Stimulated activated naive CD4-positive, alpha-beta T cell treated with Interleukin-2 at 50 U/mL for 16 hours (primary cell): ENCODE measurements around the gene S100A7.
"Not testable (repeated sequence)": the region's sequence is repeated elsewhere in the genome, so short reads cannot be mapped to it uniquely, and the experiment has no call there.

Experiments
- DNase-seq: peaks from one replicate; lab custom pipeline; 2025; lab: John Stamatoyannopoulos, UW

The S100A7 gene

GRCh38 chr1:153476491-153477093 is 16.1 kb upstream of the S100A7 start:
- no peak for DNase-seq

DNA sequence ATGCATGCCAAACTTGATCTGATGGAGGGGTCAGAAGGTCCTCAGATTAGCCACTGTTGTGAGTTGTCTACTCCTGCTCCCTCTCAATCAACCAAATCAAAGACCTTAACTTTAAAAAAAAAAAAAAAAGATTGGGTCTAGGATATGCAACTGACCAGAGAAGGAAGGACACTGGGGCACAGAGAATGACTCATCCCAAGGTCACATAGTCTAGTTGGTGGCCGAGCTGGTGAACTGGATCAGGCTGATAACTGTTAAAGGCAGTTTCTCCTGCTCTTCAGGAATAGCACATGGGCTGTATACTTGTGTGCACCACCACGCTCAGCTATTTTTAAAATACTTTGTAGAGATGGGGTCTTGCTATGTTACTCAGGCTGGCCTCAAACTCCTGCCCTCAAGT is 14.8 kb upstream of the S100A7 start:
- no peak for DNase-seq

DNA sequence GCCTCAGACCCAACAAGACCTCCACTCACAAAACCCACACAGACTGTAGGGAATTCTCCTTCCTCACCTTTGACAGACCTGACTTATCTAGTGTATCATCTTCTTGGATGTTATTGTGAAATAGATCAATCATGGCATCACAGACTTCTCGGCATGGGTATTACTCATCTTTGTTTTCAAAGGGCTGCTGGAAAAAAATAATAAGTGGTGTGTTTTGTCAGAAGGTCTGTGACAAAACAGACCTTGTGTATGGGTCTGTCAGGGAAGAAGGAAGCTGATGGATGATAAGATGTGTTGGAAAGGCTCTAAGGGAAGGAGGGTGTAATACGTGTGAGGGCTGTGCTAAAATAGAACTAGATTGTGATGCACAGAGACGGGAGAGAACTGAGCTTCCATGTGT is 13.9 kb upstream of the S100A7 start:
- no peak for DNase-seq

DNA sequence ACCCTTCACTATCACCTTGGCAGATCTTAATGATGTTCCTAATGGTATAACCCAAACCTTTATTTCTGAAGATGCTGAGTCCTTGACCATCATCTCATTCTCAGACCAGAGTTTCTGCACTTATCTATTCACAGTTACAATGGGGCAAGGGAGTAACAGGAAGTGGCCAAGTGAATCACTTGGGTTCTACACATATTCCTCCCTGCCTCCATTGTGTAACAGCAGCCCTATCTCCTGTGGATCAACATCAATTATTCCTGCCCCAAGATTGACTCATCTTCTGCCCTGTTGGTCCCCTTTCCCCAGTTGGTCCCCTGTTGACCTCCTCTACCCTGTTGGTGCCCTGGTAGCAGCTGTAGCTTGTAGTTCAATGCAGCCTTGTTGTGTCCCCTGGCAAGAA is 10.3 kb upstream of the S100A7 start:
- no peak for DNase-seq

DNA sequence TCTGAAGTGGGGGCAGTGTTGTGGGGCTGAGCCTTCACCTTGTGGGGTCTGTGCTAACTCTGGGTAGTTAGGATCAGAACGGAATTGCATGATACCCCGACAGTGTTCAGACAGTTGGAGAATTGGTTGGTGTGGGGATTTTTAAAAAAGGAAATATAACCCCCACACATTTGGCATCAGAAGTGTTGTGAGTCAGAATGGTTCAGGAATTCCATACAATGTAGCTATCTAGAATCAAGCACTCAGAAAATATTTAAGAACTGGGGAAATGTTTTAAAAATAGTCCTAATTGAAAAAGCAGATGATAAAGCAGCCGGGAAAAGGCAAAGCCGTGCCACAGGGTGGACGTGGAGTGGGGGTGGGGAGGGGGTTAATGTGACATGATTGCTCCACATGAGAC is 6.5 kb upstream of the S100A7 start:
- no peak for DNase-seq

DNA sequence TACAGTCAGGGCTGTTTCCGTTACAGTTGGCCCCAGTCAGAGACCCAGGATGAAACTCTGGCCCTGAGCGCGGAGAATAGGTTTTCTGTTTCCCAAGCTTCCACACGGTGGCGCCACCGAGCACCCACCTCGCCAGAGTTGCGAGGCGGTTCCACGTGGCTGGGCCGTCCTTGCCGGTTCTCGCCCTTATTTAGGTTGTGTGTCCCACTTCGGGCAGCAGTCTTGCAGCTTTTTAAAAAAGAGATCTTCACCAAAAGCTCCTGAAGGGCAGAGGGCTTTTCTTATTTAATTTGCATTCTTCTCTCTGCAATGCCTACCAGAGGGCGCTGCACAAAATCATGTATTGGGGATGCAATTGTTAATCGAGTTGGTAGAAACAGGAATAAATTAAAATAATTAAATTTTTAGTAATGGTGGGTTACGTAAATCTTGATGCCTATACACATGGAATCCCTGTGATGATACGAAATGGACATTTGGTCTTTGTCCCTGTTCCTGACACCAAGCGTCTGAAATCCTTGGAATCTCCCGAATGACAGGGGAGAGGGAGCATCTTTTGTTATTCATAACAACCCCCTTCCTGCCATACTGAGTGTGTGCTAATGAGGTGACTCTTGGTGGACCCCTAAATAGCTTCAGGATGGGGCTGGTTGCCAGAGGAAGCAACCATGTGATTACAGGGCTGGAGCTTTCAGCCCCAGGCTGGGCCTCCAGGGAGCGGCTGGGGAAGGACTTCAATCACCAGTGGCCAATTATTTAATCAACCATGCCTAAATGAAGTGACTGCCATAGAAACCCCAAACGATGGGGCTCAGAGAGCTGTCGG is 5.6 kb upstream of the S100A7 start:
- DNase-seq: peak; percentile 43

- not testable (repeated sequence) for DNase-seq
Observed at GRCh38 chr1:153462741-153463140, 2.3 kb upstream of the S100A7 start.

DNA sequence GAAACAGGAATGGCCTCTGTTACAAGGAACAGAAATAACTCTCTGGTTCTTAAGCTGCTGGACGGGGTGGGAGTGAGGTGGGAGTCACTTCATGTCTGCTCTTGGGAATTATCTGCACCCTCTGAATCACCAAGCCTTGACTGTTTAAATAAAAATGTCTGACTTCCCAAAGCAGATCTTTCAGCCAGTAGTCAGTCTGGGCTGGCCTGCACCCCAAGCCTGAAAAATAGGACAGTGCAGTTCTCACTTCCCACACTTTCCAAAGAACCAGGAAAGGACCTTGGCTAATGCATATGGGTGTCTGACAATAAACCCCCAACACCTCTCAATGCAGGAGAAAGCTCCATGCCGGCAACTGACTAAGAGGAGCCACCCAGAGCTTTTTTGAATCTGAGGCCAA is 796 bp downstream of the S100A7 start:
- no peak for DNase-seq

DNA sequence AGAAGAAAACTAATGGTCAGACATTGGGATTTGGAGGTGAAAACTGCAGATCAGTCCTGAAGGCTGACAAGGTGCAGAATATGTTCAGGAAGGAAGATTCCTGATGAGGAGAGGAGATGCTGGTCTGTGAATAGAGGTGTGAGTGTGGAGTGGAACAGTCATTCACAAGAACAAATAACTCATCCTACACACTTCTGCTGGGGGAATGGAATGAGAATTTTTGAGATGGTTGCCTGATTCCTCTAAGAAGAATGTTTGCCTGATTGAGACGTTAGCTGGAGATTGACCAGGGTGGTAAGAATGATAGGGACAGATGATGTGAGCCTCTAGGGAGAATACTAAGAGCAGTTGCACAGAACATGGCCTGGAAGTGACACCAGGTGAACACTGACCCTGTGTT is 4.1 kb downstream of the S100A7 start:
- no peak for DNase-seq

- not testable (repeated sequence) for DNase-seq
Observed at GRCh38 chr1:153448851-153449250, 11.6 kb downstream of the S100A7 start.

DNA sequence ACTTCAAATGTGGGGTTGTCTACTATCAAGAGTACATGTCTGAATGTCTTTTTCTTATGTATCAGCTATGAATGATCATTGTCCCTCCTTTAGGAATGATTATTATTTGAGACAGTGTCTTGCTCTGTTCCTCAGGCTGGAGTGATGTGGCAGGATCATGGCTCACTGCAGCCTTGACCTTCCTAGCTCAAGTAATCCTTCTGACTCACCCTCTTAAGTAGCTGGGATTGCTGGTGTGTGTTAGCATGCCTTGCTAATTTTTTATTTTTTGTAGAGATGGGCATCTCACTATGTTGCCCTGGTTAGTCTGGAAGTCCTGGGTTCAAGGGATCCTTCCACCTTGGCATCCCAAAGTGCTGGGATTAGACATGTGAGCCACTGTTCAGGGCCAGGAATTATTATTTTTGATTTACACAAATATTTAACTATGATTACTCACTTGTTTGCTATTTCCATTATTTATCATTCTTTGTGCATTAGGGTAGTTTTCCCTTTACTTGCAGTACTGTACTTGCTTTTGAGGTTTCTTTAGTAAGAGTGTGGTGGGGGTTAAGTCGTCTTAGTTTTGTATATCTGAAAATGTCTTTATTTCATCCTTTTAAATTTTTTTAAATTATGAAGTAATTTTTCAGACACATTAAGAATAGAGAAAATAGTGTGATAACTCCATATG is 12.8 kb downstream of the S100A7 start:
- DNase-seq: no peak

DNA sequence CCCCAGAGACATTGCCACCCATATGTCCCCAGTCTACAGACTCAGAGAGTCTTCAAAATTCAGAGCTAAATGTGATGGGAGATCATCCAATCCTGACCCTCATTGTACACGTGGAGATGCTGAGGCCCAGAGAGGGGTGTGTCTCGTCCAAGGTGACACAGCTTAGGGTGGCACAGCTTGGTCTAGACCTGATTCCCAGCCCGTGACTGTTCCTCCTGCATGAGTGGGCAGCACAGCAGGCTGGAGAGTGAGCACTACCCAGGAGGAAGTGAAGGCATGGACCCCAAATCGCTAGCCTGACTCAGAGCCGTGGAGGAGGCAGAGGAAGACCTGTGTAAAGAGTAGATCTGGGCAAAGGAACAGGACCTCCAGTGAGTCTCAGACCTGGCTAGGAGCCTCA is 16.4 kb downstream of the S100A7 start:
- no peak for DNase-seq

GRCh38 chr1:153443486-153443885 is 17.0 kb downstream of the S100A7 start:
- DNase-seq: no peak

- no peak for DNase-seq
Observed at GRCh38 chr1:153441238-153441755, 19.2 kb downstream of the S100A7 start.

DNA sequence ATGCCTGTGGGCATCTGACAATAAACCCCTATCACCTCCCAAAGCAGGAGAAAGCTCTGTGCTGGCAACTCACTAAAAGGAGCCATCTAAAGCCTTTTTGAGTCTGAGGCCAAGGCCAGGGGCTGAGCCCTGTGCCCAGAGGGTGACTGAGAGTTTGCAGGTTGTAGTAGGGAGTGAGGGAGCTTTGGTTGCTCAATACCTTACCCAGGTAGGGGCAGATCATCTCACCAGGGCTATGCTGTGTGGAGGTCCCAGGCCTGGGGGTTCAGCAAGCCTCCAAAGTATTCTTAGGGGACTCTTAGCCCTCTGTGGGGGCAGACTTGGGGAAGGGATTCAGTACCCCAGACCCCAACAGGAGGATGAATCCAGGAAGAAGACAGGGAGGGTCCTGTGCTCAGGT is 21.2 kb downstream of the S100A7 start:
- no peak for DNase-seq

DNA sequence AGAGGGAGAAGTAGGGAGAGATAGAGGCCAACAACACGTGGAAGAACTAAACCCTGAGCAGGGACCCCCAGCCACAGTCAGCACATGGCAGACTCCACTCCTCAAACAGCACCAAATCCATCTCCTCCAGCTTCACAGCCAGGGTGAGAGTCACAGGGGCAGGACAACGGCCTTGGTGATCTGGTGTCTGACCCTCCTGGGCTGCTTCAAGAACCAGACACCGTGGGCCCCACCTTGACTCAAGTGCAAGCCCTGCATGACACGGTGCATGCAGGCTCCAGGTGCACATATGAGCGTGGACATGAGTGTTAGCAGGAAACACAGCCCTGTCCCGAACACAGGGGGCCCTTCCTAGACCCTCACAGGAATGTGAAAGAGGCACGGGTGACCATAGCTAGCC is 21.9 kb downstream of the S100A7 start:
- no peak for DNase-seq

GRCh38 chr1:153437236-153437635 is 23.2 kb downstream of the S100A7 start:
- no peak for DNase-seq

- no peak for DNase-seq
Observed at GRCh38 chr1:153434746-153435455, 25.6 kb downstream of the S100A7 start.

DNA sequence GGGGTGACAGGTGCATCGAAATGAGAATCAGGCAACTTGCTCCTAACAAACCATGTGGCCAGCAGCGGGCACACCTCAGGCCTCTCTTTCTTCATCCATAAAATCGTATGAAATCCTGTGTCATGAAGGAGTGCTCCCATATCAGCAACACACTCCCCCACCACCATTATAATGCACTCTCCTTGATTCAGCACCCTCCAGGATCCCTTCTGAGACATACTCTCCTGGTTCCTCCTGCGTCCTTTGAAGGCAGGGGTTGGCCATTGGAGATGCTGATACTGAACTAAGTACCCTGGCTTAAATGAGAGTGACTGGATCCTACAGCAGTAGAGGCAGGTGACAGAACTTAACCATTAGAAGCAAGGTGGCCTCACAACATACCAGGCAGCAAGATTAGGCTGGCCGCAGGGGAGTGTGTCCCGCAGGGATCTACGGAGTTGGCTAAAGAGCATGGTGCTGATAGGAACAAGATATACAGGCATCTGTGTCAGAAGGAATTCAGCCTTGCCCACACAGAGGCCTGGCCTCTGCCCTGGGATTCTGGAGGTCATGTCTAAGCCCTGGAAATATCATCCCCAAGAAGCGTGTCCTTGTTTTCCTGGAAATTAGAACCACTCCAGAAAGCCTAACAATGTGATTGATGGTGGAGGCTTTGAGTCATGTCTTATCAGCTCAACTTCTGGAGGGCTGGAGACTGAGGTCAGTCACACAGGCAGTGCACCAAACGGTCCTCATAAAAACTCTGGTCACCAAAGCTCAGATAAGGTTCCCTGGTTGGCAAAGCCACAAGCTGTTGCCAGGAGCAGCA is 27.4 kb downstream of the S100A7 start:
- DNase-seq: no peak

GRCh38 chr1:153431928-153432327 is 28.5 kb downstream of the S100A7 start:
- no peak for DNase-seq

DNA sequence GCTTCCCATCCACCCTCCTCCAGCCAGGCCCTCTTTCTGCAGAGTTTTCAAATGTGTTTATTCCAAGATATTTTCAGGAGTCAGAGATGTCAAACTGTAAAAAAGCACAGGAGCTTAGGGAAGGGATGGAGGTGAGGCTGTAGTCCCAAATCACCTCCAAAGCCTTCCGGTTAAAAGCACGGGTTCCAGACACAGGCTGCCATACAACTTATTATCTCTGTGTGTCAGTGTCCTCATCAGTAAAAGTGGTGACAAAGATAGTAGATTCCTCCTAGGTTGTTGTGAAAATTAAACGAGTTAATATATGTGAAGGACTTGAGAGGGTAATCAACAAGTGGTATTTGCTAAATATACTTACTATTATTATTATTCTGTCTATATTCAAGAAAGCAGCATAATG is 29.0 kb downstream of the S100A7 start:
- DNase-seq: no peak

GRCh38 chr1:153431002-153431401 is 29.4 kb downstream of the S100A7 start:
- no peak for DNase-seq
